Thyroid gland (tissue), 4 donors: ENCODE data around the gene CREB5.

Source experiments
- CTCF ChIP-seq, 6 experiments: fragments of 200-600 bp in 3 of 6; fragments of 450-650 bp in 3 of 6; sonication (generic) in 3 of 6; IDR thresholded peaks; one replicate each; pipeline ENCODE4 v1.5.1; 2016 to 2019; ENCODE audit warnings: antibody characterized with exemption in 6 of 6, mild to moderate bottlenecking in 2 of 6, inconsistent platforms in 1 of 6, moderate library complexity in 1 of 6
- POLR2A ChIP-seq, 2 donors: fragments of 450-650 bp; IDR thresholded peaks; one replicate each; pipeline ENCODE4 v1.6.1; 2017; ENCODE audit warnings: antibody characterized with exemption in 2 of 2, mild to moderate bottlenecking in 2 of 2, moderate library complexity in 1 of 2

DNA sequence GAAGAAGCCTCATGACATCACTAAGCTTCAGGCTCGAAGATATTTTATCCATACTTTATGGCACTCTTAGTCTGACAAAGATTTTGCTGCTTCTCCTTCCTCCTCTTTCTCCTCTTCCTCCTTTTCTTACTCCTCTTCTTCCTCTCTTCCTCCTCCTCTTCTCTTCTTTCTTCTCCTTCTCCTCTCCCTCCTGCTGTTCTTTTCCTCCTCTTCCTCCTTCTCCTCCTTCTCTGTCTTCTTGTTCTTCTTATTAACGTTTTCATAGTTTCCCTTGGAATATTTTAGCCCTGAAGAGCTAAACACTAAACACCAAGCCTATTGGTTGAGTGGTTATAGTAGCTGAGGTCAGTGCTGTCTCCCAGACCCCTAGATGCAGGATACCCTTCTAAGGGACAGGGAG lies 137.7 kb downstream of the CREB5 start:
- TF ChIP-seq POLR2A (IDR thresholded peaks at IDR 0.05) (no peak), CTCF (IDR thresholded peaks at IDR 0.05) (no peak)
